Placental epithelial cell (primary cell): ENCODE results near the gene ZKSCAN7. TPM values are rescaled to one million over a fixed set of nuclear protein-coding genes. Genes with fewer than 3 reads are reported as not detected.

ENCODE experiments used
- total RNA-seq: library from RNA; depleted of rRNA; stranded (reverse); fragments of >200 nt; gene quantifications from 2 replicates; pipeline ENCODE4 v1.2.3, GENCODE V29; 2012

ZKSCAN7 gene
- 13.4 and 14.9 TPM in 2 replicates for total RNA-seq

DNA sequence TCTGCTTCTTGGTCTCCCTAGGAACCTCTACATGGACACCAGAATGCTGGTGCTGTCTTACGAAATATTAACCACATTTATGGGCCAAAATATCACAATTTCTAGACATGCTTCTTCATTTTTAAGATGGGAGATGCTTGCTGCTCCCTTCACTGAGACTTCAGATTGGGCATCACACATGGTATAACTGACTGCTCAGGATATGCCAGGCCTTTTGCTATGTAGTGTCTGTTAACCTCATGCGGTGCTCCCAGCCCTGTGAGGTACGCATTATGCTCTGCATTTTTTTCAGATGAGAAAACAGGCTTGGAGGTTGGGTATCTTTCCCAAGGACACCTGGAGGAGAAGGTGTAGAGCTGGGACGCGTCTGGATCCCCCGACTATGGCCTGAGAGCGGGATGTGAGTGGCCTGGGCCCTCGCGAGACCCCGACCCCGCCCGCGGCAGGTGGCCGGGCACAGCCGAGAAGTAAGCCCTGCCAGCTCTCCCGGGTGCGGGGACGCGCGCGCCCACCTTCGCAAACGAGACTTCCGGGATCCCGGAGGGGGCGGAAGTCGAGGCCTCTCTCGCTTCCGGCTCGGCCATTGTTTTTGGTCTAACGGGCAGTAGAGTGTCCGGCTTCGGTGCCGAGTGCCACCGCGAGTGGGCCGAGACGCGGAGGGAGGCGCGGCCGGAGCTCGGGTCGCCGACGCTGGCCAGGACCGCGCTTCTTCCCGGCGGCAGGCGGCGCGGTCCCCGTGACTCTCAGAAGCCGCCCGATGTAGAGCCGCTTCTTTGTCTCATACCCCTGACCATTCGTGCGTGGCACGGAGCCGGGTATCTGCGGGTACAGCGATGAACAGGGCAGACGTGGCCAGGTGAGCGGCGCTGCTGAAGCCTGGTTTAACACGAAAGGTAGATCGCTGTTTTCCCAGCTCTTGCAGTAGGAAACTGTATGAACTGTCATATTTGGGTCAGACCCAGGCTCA lies at the start of gene ZKSCAN7:
Gene ZKSCAN7, plus strand, starts transcription at position 568 of the 967 bp plus-strand sequence. CDS start 1,855 bp downstream, outside the sequence.

DNA sequence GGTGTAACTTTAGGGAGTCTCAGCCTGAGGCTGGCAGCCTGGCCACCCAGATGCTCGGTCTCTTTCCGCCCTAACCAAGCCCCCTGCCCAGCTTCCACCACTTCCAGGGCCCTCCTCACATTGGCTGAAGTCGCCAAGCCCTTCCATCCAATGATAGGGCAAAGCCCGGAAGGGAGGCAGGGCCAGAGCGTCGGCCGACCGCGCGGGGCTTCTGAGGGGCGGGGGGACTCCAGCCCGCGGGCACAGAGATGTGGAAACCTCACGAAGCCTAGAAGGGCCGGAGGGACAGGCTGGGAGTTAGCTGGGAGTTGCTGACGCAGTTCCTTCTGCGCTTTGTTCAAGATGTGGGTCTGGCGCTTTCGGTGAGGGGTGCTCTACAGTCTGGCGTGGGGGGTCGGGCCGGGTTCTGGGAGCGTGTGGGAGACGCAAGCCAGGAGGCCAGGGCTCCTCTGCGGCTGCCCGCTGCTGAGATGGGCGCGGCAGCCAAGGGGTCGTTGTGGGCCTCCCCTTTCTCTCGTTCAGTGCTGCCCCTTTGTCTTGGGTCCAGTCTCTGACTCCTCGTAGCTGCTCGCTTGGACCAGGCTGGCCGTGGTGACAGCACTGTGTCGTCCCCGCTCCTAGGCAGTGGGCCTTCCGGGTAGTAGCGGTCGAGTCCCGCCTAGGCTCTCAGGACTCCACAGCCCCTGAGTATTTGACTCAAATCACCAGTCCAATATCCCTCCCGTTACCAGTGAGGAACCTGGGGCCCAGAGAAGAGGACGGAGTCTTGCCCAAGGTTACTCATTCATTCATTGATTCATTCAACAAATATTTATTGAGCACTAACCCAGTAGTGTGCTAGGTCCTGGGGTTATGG lies 29.9 kb downstream of the ZKSCAN7 start, which contains the start of gene ZNF660:
Gene ZNF660, plus strand, starts transcription at position 319 of the 856 bp plus-strand sequence. CDS start 9,230 bp downstream, outside the sequence.

Other genes with a start within 250 kb of the ZKSCAN7 start
- gene TCAIM, start 216.4 kb upstream of the ZKSCAN7 start, total RNA-seq, result 24.3 and 38.6 TPM in 2 replicates
- 10.2 TPM in 2 replicates for gene ZNF445, start 77.5 kb upstream of the ZKSCAN7 start, total RNA-seq
- 3.0 and 7.5 TPM in 2 replicates for gene ZNF660, start 29.8 kb downstream of the ZKSCAN7 start, total RNA-seq
- gene ZNF197, start 69.8 kb downstream of the ZKSCAN7 start, total RNA-seq, result 19.3 and 24.3 TPM in 2 replicates
- gene ZNF35, start 93.5 kb downstream of the ZKSCAN7 start, total RNA-seq, result 12.6 and 15.1 TPM in 2 replicates
- 5.0 and 7.9 TPM in 2 replicates for gene ZNF502, start 157.5 kb downstream of the ZKSCAN7 start, total RNA-seq
- 4.2 and 13.7 TPM in 2 replicates for gene ZNF501, start 174.4 kb downstream of the ZKSCAN7 start, total RNA-seq
- gene KIAA1143, start 206.4 kb downstream of the ZKSCAN7 start, total RNA-seq, result 17.7 and 23.1 TPM in 2 replicates
- gene KIF15, start 206.6 kb downstream of the ZKSCAN7 start, total RNA-seq, result 2.8 and 4.3 TPM in 2 replicates